HCT116 (cell line): ENCODE measurements around the gene CERT1. TPM values are rescaled to one million over a fixed set of nuclear protein-coding genes. Genes with fewer than 3 reads are reported as not detected.
A peak's percentile ranks its signal among the peaks of the same experiment; 100 is the strongest.

Experiments used
- ATAC-seq: fragments of 200-7000 bp; cut with Tn5 transposase; 2 replicates; pipeline ENCODE4 v1.9.1; 2020; ENCODE audit warnings: mild to moderate bottlenecking, moderate library complexity
- Bru-seq: library from RNA; stranded (reverse); fragments of 400-500 nt; gene quantifications from one replicate; lab custom pipeline; 2021; lab: Mats Ljungman, UMichigan
- BruChase-seq, 2 experiments: library from RNA; stranded (reverse); fragments of 400-500 nt; gene quantifications; one replicate each; lab custom pipeline; 2021; lab: Mats Ljungman, UMichigan
- BruUV-seq: library from RNA; stranded (reverse); fragments of 400-500 nt; replicated peaks from 2 replicates; lab custom pipeline; 2021; lab: Mats Ljungman, UMichigan
- CTCF ChIA-PET: fragments of 300-600 bp; sonication (Branson Sonifier 250); formaldehyde crosslinking; loops from one replicate; lab custom pipeline; 2021; ENCODE audit warnings: antibody characterized with exemption; lab: Charles Lee
- POLR2A ChIA-PET: fragments of 300-600, 350-600 bp; sonication (Branson Sonifier 250); formaldehyde crosslinking; loops from one replicate; lab custom pipeline; 2021; ENCODE audit warnings: antibody characterized with exemption; lab: Charles Lee
- RAD21 ChIA-PET, 2 experiments: fragments of 300-600 bp; sonication (Branson Sonifier 250); formaldehyde crosslinking; loops; one replicate each; lab custom pipeline; 2023; ENCODE audit warnings: low total read pairs in 2 of 2; ENCODE audit not compliant: uncharacterized antibody in 2 of 2, unreplicated experiment in 2 of 2, low non-redundant PET in 1 of 2; lab: Charles Lee
- DNase-seq: peaks from one replicate; pipeline ENCODE4 v3.0.0-alpha.2; 2010; ENCODE audit warnings: low read depth, low spot score
- H2AFZ ChIP-seq: fragments of 200-600 bp; shearing (Covaris generic), sonication (generic); 2 replicates; pipeline ENCODE4 v1.6.1; 2017; ENCODE audit warnings: low read depth, mixed run types, mixed read lengths, antibody characterized with exemption, low read length; ENCODE audit not compliant: poor library complexity, severe bottlenecking
- H3K27ac ChIP-seq: 2 replicates; pipeline ENCODE4 v1.5.1; 2012; ENCODE audit warnings: low read depth, low read length
- H3K27me3 ChIP-seq: fragments of 200-600 bp; sonication (generic); 2 replicates; pipeline ENCODE4 v1.6.1; 2016; ENCODE audit warnings: mixed run types, low read length, mixed read lengths; ENCODE audit not compliant: insufficient read depth
- H3K36me3 ChIP-seq, 2 experiments: fragments of 200-500 bp in 1 of 2; fragments of 200-600 bp in 1 of 2; sonication (Bioruptor generic) in 1 of 2; sonication (generic) in 1 of 2; 2 replicates each; pipeline versions ENCODE4 v1.5.1 to v1.6.1; 2014 to 2016; ENCODE audit warnings: low read length in 2 of 2, inconsistent platforms in 1 of 2, mixed read lengths in 1 of 2, mixed run types in 1 of 2; ENCODE audit not compliant: insufficient read depth in 2 of 2, control insufficient read depth in 1 of 2
- H3K4me1 ChIP-seq, 2 experiments: fragments of 200-600 bp in 1 of 2; sonication (generic) in 1 of 2; 2 replicates each; pipeline versions ENCODE4 v1.5.1 to v1.6.1; 2012 to 2017; ENCODE audit warnings: low read length in 2 of 2, inconsistent platforms in 1 of 2, mild to moderate bottlenecking in 1 of 2, mixed read lengths in 1 of 2, mixed run types in 1 of 2, moderate library complexity in 1 of 2; ENCODE audit not compliant: insufficient read depth in 2 of 2, control insufficient read depth in 1 of 2
- H3K4me2 ChIP-seq: fragments of 200-600 bp; sonication (generic); 2 replicates; pipeline ENCODE4 v1.6.1; 2017; ENCODE audit warnings: mixed run types, low read length, mixed read lengths
- H3K4me3 ChIP-seq, 2 experiments: fragments of 200-600 bp in 1 of 2; sonication (generic) in 1 of 2; replicated peaks in 1 of 2; 2 replicates each; pipeline ENCODE4 v1.5.1; 2011 to 2016; ENCODE audit warnings: low read length in 2 of 2, control low read depth in 1 of 2, low read depth in 1 of 2, mild to moderate bottlenecking in 1 of 2, mixed read lengths in 1 of 2, mixed run types in 1 of 2
- H3K79me2 ChIP-seq: fragments of 200-600 bp; sonication (generic); 2 replicates; pipeline ENCODE4 v1.6.1; 2017; ENCODE audit warnings: mild to moderate bottlenecking, mixed run types, low read length, moderate library complexity, mixed read lengths; ENCODE audit not compliant: insufficient read depth
- H3K9ac ChIP-seq: fragments of 200-600 bp; sonication (generic); 2 replicates; pipeline ENCODE4 v1.6.1; 2016; ENCODE audit warnings: low read length, mixed read lengths
- H3K9me2 ChIP-seq: fragments of 200-600 bp; sonication (generic), shearing (Covaris generic); 2 replicates; pipeline ENCODE4 v1.6.1; 2017; ENCODE audit warnings: mixed run types, mild to moderate bottlenecking, moderate library complexity; ENCODE audit not compliant: insufficient read depth
- H3K9me3 ChIP-seq, 2 experiments: fragments of 200-500 bp in 1 of 2; fragments of 200-600 bp in 1 of 2; sonication (Bioruptor generic) in 1 of 2; sonication (generic) in 1 of 2; 2 replicates each; pipeline ENCODE4 v1.6.1; 2014 to 2017; ENCODE audit warnings: low read length in 2 of 2, mixed read lengths in 2 of 2, inconsistent platforms in 1 of 2, low read depth in 1 of 2, mild to moderate bottlenecking in 1 of 2, mixed run types in 1 of 2, moderate library complexity in 1 of 2; ENCODE audit not compliant: control insufficient read depth in 1 of 2, insufficient read depth in 1 of 2
- H4K20me1 ChIP-seq: fragments of 200-600 bp; sonication (generic), shearing (Covaris generic); 2 replicates; pipeline ENCODE4 v1.6.1; 2017; ENCODE audit warnings: mixed run types, mild to moderate bottlenecking, moderate library complexity; ENCODE audit not compliant: insufficient read depth
- ATF3 ChIP-seq: IDR thresholded peaks from 2 replicates; pipeline ENCODE4 v1.6.1; 2012
- CBX3 ChIP-seq: IDR thresholded peaks from 2 replicates; pipeline ENCODE4 v1.6.1; 2012; ENCODE audit warnings: low read depth
- EGR1 ChIP-seq: IDR thresholded peaks from 2 replicates; pipeline ENCODE4 v1.6.1; 2012; ENCODE audit warnings: low read depth
- ELF1 ChIP-seq: IDR thresholded peaks from 2 replicates; pipeline ENCODE4 v1.6.1; 2012; ENCODE audit warnings: low read depth, borderline replicate concordance
- EZH2phosphoT487 ChIP-seq: fragments of 200-600 bp; IDR thresholded peaks from 2 replicates; pipeline ENCODE4 v1.6.1; 2018; ENCODE audit warnings: antibody characterized with exemption, borderline replicate concordance
- POLR2A ChIP-seq: IDR thresholded peaks from 2 replicates; pipeline ENCODE4 v1.7.0; 2011; ENCODE audit warnings: borderline replicate concordance; ENCODE audit not compliant: insufficient read depth, insufficient read length; ENCODE audit errors: extremely low read depth
- POLR2AphosphoS5 ChIP-seq: IDR thresholded peaks from 2 replicates; pipeline ENCODE4 v1.6.1; 2011; ENCODE audit warnings: mild to moderate bottlenecking, low read depth, low read length, moderate library complexity
- SIN3A ChIP-seq: IDR thresholded peaks from 2 replicates; pipeline ENCODE4 v1.6.1; 2012; ENCODE audit warnings: low read depth
- SP1 ChIP-seq: IDR thresholded peaks from 2 replicates; pipeline ENCODE4 v1.6.1; 2012; ENCODE audit warnings: low read depth
- SRF ChIP-seq: IDR thresholded peaks from 2 replicates; pipeline ENCODE4 v1.6.1; 2012; ENCODE audit warnings: low read depth
- TCF7L2 ChIP-seq: IDR thresholded peaks from 2 replicates; pipeline ENCODE4 v1.7.0; 2011; ENCODE audit warnings: borderline replicate concordance, inconsistent platforms; ENCODE audit not compliant: insufficient read depth, insufficient read length; ENCODE audit errors: extremely low read depth
- YY1 ChIP-seq: IDR thresholded peaks from 2 replicates; pipeline ENCODE4 v1.6.1; 2011; ENCODE audit warnings: low read length, low read depth, moderate library complexity, mild to moderate bottlenecking; ENCODE audit not compliant: insufficient replicate concordance; ENCODE audit errors: extremely low read depth
- ZFX ChIP-seq: fragments of 450-650 bp; IDR thresholded peaks from 2 replicates; pipeline ENCODE4 v1.6.1; 2017
- intact Hi-C: fragments of 100-400 bp; cut with micrococcal nuclease; formaldehyde crosslinking; loops from 2 replicates; pipeline ENCODE4 v1.10.0; 2022
- long read RNA-seq: library from polyadenylated mRNA; unstranded; transcript quantifications from one replicate; pipeline ENCODE4 v2.0.0, GENCODE V29; 2021; ENCODE audit not compliant: unreplicated experiment
- polyA plus RNA-seq: library from polyadenylated mRNA; unstranded; fragments of >200 nt; gene quantifications from 2 replicates; pipeline ENCODE4 v1.2.1, GENCODE V29; 2012; ENCODE audit warnings: missing spikeins
- total RNA-seq: library from RNA; stranded (reverse); gene quantifications from one replicate; pipeline ENCODE4 v1.2.1, GENCODE V29; 2021; ENCODE audit not compliant: unreplicated experiment
- TF ChIP-seq, protein P1 (sequence below): IDR thresholded peaks from 2 replicates; pipeline ENCODE4 v1.6.1; 2012
- TF ChIP-seq, protein P2 (sequence below): IDR thresholded peaks from 2 replicates; pipeline ENCODE4 v1.6.1; 2012; ENCODE audit warnings: low read depth

CERT1 gene, protein sequence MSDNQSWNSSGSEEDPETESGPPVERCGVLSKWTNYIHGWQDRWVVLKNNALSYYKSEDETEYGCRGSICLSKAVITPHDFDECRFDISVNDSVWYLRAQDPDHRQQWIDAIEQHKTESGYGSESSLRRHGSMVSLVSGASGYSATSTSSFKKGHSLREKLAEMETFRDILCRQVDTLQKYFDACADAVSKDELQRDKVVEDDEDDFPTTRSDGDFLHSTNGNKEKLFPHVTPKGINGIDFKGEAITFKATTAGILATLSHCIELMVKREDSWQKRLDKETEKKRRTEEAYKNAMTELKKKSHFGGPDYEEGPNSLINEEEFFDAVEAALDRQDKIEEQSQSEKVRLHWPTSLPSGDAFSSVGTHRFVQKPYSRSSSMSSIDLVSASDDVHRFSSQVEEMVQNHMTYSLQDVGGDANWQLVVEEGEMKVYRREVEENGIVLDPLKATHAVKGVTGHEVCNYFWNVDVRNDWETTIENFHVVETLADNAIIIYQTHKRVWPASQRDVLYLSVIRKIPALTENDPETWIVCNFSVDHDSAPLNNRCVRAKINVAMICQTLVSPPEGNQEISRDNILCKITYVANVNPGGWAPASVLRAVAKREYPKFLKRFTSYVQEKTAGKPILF
- total RNA-seq (22.8 TPM), Bru-seq, nascent RNA (percentile 74 among the genes with signal in this experiment), BruChase-seq, experiment 1, labeled RNA remaining after a 6-hour chase (percentile 61 among the genes with signal in this experiment), BruChase-seq, experiment 2, labeled RNA remaining after a 2-hour chase (percentile 65 among the genes with signal in this experiment)
- 12.2 and 17.1 TPM in 2 replicates for polyA plus RNA-seq
- long read RNA-seq, full-length matches to known transcripts, result 30 of 40 reads
- long read RNA-seq, partial matches to known transcripts, result 4 of 40 reads
- long read RNA-seq, other reads (novel, unspliced or antisense), result 6 of 40 reads

DNA sequence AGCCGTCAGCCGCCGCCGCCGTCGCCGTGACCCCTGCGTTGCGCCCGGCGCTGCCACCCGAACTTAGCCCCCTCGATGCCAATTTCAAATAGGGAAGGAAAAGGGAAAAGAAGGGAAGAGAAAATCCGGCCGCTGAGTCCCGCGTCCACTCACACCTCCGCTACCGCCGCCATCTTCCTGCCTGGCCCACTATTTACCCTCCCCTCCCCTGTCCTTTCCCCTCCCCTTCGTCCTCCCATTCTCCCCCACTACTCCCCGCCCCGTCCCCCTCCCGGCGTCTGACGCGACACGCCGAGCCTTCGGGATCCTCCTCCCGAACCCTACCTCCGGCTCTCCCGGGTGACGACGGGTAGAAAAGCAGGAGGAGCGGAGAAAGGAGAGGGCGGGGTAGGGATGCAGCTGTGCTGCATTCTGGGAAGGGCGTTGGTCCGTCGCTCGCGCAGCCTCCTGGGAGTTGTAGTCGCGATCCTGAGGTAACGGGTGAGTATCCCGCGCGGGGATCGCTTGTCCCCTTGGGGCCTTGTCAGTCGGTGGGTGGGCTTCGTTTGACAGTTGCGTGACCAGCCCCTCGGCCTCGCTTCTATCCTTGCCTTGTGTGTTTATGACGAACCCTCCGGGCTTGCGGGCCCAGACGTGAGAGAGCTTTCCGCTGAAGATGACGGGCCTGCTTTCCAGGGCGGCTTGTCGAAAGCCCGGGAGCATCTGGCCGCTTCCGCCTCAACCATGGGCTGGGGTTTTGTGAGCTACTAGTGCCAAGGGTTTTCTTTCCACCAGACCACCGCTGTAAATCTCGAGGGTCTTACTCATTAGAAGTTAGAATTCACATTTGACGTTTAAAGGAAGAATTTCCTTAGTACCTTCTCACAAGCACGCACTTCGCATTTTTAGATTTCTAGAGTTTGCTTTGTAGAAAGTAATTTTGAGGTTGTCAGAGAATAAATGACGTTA, at the start of gene CERT1, which contains the start of gene POLK:
Gene CERT1 (minus strand): TSS at position 195 of the 948 bp plus-strand sequence. CDS start 422 bp downstream, outside the sequence.
Gene POLK (plus strand): TSS at position 457 of the 948 bp plus-strand sequence.
- POLR2A ChIA-PET, result no interaction called here
- Histone ChIP-seq H4K20me1 (peaks cover 3% of the 10 kb centered on the region; the same call in 1 of the 2 replicates), H3K36me3 (no peaks in the 10 kb centered on the region), H3K9ac (peak within 1 kb of the TSS; percentile 79), H3K4me1 (peaks cover 7 to 18% of the 10 kb centered on the region in 2 experiments; a peak in 3 of 4 replicates), H3K27me3 (no peaks in the 10 kb centered on the region), H3K4me3 (peak within 1 kb of the TSS; percentile 83 to 90), H3K4me2 (peak within 1 kb of the TSS; percentile 93), H2AFZ (peak within 1 kb of the TSS; percentile 56), H3K9me2 (no peaks in the 10 kb centered on the region), H3K9me3 (no peaks in the 10 kb centered on the region), H3K79me2 (peaks cover 79% of the 10 kb centered on the region), H3K27ac (peak within 1 kb of the TSS; percentile 63)
- RAD21 ChIA-PET, result no interaction called here
- DNase-seq (peak; percentile 96), ATAC-seq (peak; percentile 98)
- BruUV-seq, result TSS peak; percentile 68
- intact Hi-C loops, result loop anchor here (5.0 kb wide), 2 partner anchors 56 to 174 kb away; partner anchors contain the start of gene HMGCR
- no peak for TF ChIP-seq EZH2phosphoT487
- peak; percentile 90 for TF ChIP-seq POLR2AphosphoS5
- peak; percentile 90 for TF ChIP-seq YY1
- peak; percentile 72 for TF ChIP-seq SIN3A
- no peak for TF ChIP-seq ATF3
- TF ChIP-seq TCF7L2, result peak; percentile 18
- TF ChIP-seq CBX3, result peak; percentile 69
- peak; percentile 65 for TF ChIP-seq SP1
- peak; percentile 55 for TF ChIP-seq POLR2A
- TF ChIP-seq SRF, result no peak
- TF ChIP-seq ZFX, result peak; percentile 93
- TF ChIP-seq, protein P1, sequence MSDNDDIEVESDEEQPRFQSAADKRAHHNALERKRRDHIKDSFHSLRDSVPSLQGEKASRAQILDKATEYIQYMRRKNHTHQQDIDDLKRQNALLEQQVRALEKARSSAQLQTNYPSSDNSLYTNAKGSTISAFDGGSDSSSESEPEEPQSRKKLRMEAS, result 0 out of 2 replicates have a peak, but pooled peaks have one; percentile 31
- peak; percentile 44; the same call in 1 of the 2 replicates for TF ChIP-seq ELF1
- TF ChIP-seq, protein P2, sequence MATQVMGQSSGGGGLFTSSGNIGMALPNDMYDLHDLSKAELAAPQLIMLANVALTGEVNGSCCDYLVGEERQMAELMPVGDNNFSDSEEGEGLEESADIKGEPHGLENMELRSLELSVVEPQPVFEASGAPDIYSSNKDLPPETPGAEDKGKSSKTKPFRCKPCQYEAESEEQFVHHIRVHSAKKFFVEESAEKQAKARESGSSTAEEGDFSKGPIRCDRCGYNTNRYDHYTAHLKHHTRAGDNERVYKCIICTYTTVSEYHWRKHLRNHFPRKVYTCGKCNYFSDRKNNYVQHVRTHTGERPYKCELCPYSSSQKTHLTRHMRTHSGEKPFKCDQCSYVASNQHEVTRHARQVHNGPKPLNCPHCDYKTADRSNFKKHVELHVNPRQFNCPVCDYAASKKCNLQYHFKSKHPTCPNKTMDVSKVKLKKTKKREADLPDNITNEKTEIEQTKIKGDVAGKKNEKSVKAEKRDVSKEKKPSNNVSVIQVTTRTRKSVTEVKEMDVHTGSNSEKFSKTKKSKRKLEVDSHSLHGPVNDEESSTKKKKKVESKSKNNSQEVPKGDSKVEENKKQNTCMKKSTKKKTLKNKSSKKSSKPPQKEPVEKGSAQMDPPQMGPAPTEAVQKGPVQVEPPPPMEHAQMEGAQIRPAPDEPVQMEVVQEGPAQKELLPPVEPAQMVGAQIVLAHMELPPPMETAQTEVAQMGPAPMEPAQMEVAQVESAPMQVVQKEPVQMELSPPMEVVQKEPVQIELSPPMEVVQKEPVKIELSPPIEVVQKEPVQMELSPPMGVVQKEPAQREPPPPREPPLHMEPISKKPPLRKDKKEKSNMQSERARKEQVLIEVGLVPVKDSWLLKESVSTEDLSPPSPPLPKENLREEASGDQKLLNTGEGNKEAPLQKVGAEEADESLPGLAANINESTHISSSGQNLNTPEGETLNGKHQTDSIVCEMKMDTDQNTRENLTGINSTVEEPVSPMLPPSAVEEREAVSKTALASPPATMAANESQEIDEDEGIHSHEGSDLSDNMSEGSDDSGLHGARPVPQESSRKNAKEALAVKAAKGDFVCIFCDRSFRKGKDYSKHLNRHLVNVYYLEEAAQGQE, result no peak
- no peak for TF ChIP-seq EGR1
- CTCF ChIA-PET, result no interaction called here
